ENCODE results near the gene CCDC158. TPM values are rescaled to one million over a fixed set of nuclear protein-coding genes. Genes with fewer than 3 reads are reported as not detected.
A peak's percentile ranks its signal among the peaks of the same experiment; 100 is the strongest.

Gene CCDC158
- total and polyA plus RNA-seq, 2 of the 4 experiments (the other 2 are of a cell fraction): not detected

- no peaks in the 10 kb centered on the region for H3K79me1 ChIP-seq (ENCODE audit: low read depth in 1 of 2, low read length in 2 of 2)
- no peak overlapping the region for H2AK5ac ChIP-seq (ENCODE audit: low read depth, low read length)
- POLR2A ChIA-PET (ENCODE audit: unreplicated experiment): no interaction called here
- in situ Hi-C loops (cut with MboI; ENCODE audit: low sequenced_read_pairs) (no loop called here), intact Hi-C loops (cut with micrococcal nuclease) (no loop called here), dilution Hi-C loops (cut with HindIII; ENCODE audit: low sequenced_read_pairs, unreplicated experiment) (no loop called here)
- 68% methylated on average over 3 of the region's 7 CpGs; no CpG with 5 or more reads in 1 of the 2 experiments for WGBS, 2 experiments (ENCODE audit: extremely low coverage in 2 of 2, insufficient read length in 1 of 2)
- TF ChIP-seq MAZ (IDR thresholded peaks at IDR 0.05; ENCODE audit: borderline replicate concordance, low read depth, low read length) (no peak), POLR2A (IDR thresholded peaks at IDR 0.05; ENCODE audit: low read depth, low read length) (no peak), BHLHE40 (IDR thresholded peaks at IDR 0.05; ENCODE audit: low read depth, low read length) (no peak), FOS (IDR thresholded peaks at IDR 0.05; ENCODE audit: low read depth, low read length) (no peak), USF2 (IDR thresholded peaks at IDR 0.05; ENCODE audit: low read depth, low read length) (no peak), RCOR1 (IDR thresholded peaks at IDR 0.05; ENCODE audit: insufficient replicate concordance, low read length) (no peak), CHD1 (IDR thresholded peaks at IDR 0.05; ENCODE audit: low read depth, low read length) (no peak), CTCF (conservative IDR thresholded peaks at IDR 0.05; ENCODE audit: low read depth, low read length) (no peak), SMC3 (IDR thresholded peaks at IDR 0.05; ENCODE audit: low read depth, low read length) (no peak), RFX5 (IDR thresholded peaks at IDR 0.05; ENCODE audit: low read depth, low read length) (no peak), MXI1 (IDR thresholded peaks at IDR 0.05; ENCODE audit: borderline replicate concordance, low read depth, low read length) (no peak), MAFK (IDR thresholded peaks at IDR 0.05; ENCODE audit: low read depth, low read length) (no peak), NFE2L2 (IDR thresholded peaks at IDR 0.05; ENCODE audit: low read depth, low read length) (no peak), RAD21 (IDR thresholded peaks at IDR 0.05; ENCODE audit: low read length) (no peak), ELK1 (IDR thresholded peaks at IDR 0.05; ENCODE audit: borderline replicate concordance, low read depth, low read length) (no peak), CEBPB (IDR thresholded peaks at IDR 0.05; ENCODE audit: low read depth, low read length) (no peak)
- no peak overlapping the region for H2AFZ ChIP-seq (replicated peaks; ENCODE audit: low read length, poor library complexity)
- peaks cover 2% of the 10 kb centered on the region for H3K9me3 ChIP-seq (ENCODE audit: control insufficient read depth, insufficient read depth, low read length)
- H2BK15ac ChIP-seq (ENCODE audit: low read depth, low read length): no peak overlapping the region
- H4K20me1 ChIP-seq (ENCODE audit: insufficient read depth, low read length): no peaks in the 10 kb centered on the region
- H3K27me3 ChIP-seq (ENCODE audit: control insufficient read depth, insufficient read depth, low read length): no peaks in the 10 kb centered on the region
- H3K4me3 ChIP-seq (ENCODE audit: insufficient read depth, low read depth, low read length): no peak overlapping the region
- H3K23ac ChIP-seq (ENCODE audit: low read depth, low read length): no peak overlapping the region
- peaks cover 3% of the 10 kb centered on the region; the same call in 1 of the 2 replicates for H3K36me3 ChIP-seq (ENCODE audit: control insufficient read depth, insufficient read depth, low read length)
- no peak overlapping the region for H4K5ac ChIP-seq (ENCODE audit: low read depth, low read length)
- no peak overlapping the region for H3K14ac ChIP-seq (replicated peaks; ENCODE audit: low read depth, low read length)
- H4K91ac ChIP-seq (ENCODE audit: insufficient read depth, low read depth, low read length): no peak overlapping the region
- no peak overlapping the region for H3K27ac ChIP-seq (ENCODE audit: insufficient read depth, low read length)
- no peak for DNase-seq
- peak overlapping the region; percentile 24 for H2AK9ac ChIP-seq (replicated peaks; ENCODE audit: low read depth, low read length, poor library complexity)
- no peak overlapping the region for H2BK20ac ChIP-seq (ENCODE audit: low read depth, low read length)
- no peak overlapping the region for H2BK5ac ChIP-seq (ENCODE audit: low read depth, low read length, poor library complexity, severe bottlenecking)
- no peak overlapping the region for H2BK120ac ChIP-seq (ENCODE audit: low read depth, low read length)
- H3K56ac ChIP-seq (ENCODE audit: extremely low read depth, insufficient read depth, low read length): no peak overlapping the region
- BruUV-seq (replicated peaks): no TSS peak
- H3K4me2 ChIP-seq (ENCODE audit: low read depth, low read length): no peak overlapping the region
- H3K4ac ChIP-seq (ENCODE audit: low read depth, low read length): no peak overlapping the region
- H3K18ac ChIP-seq (ENCODE audit: low read depth, low read length): no peak overlapping the region
- no peak for ATAC-seq (ENCODE audit: low read depth)
- H4K8ac ChIP-seq (ENCODE audit: low read depth in 2 of 2, low read length in 2 of 2): no peak overlapping the region
- no peaks in the 10 kb centered on the region for H3K9me1 ChIP-seq (ENCODE audit: insufficient read depth, low read length)
- CTCF ChIA-PET: interaction anchor here (0.5 kb wide), 1 partner anchor 143 kb away, joined by 3 read pairs; no protein-coding TSS in a partner anchor
- H3K4me1 ChIP-seq (ENCODE audit: control insufficient read depth, insufficient read depth, low read length): no peaks in the 10 kb centered on the region
- H3K9ac ChIP-seq (ENCODE audit: low read depth, low read length): no peak overlapping the region
Measured at GRCh38 chr4:76315267-76315918, 105.5 kb downstream of the CCDC158 start.
